SK-N-SH (cell line): ENCODE data around the gene VPS26B.

Experiments
- NRF1 ChIP-seq: IDR thresholded peaks from 2 replicates; pipeline ENCODE4 v1.6.1; 2012; ENCODE audit warnings: low read depth, mild to moderate bottlenecking, low read length
- POLR2AphosphoS5 ChIP-seq: IDR thresholded peaks from 2 replicates; pipeline ENCODE4 v1.6.1; 2012; ENCODE audit warnings: low read depth, low read length
- TF ChIP-seq, protein P1 (sequence below): fragments of 200-600 bp; sonication (generic); IDR thresholded peaks from 2 replicates; pipeline ENCODE4 v1.6.1; 2017; ENCODE audit warnings: antibody characterized with exemption, mild to moderate bottlenecking, moderate library complexity

DNA sequence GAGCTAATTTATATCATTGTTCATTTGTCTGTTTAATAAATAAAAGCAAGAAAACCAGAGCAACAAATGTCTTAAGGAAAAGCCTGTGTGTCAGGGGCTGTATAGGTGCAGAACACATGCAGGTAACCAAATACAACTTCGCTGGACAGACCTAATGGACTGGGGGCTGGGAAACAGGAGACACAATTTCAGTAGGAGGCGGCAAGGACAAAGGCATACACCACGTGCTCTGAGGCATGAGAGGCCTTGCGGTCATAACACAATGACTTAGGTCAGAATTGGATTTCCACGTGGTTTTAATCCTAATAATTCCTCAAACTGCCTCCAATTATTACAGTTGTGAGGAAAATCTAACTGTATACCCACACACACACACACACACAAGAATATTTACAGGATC, 43.0 kb downstream of the VPS26B start:
- TF ChIP-seq POLR2AphosphoS5 (no peak), NRF1 (no peak)
- TF ChIP-seq, protein P1, sequence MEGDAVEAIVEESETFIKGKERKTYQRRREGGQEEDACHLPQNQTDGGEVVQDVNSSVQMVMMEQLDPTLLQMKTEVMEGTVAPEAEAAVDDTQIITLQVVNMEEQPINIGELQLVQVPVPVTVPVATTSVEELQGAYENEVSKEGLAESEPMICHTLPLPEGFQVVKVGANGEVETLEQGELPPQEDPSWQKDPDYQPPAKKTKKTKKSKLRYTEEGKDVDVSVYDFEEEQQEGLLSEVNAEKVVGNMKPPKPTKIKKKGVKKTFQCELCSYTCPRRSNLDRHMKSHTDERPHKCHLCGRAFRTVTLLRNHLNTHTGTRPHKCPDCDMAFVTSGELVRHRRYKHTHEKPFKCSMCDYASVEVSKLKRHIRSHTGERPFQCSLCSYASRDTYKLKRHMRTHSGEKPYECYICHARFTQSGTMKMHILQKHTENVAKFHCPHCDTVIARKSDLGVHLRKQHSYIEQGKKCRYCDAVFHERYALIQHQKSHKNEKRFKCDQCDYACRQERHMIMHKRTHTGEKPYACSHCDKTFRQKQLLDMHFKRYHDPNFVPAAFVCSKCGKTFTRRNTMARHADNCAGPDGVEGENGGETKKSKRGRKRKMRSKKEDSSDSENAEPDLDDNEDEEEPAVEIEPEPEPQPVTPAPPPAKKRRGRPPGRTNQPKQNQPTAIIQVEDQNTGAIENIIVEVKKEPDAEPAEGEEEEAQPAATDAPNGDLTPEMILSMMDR = no peak
